ENCODE measurements around the gene GLP1R.

GRCh38 chr6:39035681-39036080 is 12.9 kb upstream of the GLP1R start:
- TF ChIP-seq CTCF (IDR thresholded peaks at IDR 0.05; ENCODE audit: insufficient read depth, low read length, poor library complexity, severe bottlenecking) (no peak), EZH2phosphoT487 (conservative IDR thresholded peaks at IDR 0.05; ENCODE audit: low read length) (no peak)
